Activated CD8-positive, alpha-beta memory T cell treated with anti-CD3 and anti-CD28 coated beads, Interleukin-2, amount 50 U/mL, for 4 hours (primary cell): ENCODE results near the gene SLC27A5.
"Not testable (repeated sequence)": the region's sequence is repeated elsewhere in the genome, so short reads cannot be mapped to it uniquely, and the experiment has no call there.

Experiments
- DNase-seq: peaks from one replicate; pipeline ENCODE4 v3.0.0-alpha.2; 2020

The SLC27A5 gene

DNA sequence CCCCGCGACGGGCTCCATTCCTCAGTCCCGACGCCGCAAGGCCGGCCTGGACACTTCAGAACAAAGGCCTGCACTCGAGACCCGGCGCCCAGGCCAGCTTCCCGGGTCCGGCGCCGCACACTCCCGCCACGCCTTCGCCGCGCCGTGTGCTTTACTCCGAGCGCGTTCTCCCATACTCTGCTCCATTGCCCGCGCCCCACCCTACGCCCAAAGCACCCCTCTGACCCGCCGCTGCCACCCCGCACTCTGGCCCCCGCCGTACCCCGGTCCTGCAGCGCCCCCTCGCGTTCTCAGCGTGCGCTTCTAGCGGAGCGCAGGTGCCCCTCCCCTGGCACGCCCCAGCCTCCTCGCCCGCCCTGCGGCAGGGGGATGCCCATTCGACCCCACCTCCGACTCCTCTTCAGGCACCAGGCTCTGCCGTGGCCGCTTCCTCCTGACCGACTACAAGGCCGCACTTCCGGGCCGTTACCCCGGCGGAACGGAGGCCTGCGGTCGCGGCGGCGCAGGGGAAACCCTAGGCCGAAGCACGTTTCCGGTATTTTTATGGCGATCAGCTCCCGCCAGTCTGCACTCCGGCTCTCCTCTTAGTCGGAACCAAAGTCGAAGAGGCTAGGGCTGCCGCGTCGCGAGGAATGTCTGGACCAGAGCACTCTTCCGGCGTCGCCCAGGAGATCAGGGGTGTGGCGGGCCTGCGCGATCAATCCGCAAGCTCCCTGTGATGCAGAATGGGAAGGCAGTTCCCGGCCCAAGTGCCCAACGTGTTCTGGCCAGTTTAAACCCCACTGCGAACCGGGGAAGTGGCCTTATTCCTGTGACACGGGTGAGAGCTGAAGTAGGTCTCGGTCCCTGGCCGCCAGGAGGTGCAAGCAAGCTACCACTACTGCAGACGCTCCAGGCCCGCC lies 7.8 kb upstream of the SLC27A5 start, which contains the start of gene ZBTB45:
ZBTB45 (minus strand) TSS at position 456 of the 902 bp plus-strand sequence. CDS start 2,137 bp downstream, outside the sequence.
- DNase-seq = peak; percentile 86

GRCh38 chr19:58519087-58519354 lies 7.2 kb upstream of the SLC27A5 start:
- DNase-seq = peak; percentile 45

DNA sequence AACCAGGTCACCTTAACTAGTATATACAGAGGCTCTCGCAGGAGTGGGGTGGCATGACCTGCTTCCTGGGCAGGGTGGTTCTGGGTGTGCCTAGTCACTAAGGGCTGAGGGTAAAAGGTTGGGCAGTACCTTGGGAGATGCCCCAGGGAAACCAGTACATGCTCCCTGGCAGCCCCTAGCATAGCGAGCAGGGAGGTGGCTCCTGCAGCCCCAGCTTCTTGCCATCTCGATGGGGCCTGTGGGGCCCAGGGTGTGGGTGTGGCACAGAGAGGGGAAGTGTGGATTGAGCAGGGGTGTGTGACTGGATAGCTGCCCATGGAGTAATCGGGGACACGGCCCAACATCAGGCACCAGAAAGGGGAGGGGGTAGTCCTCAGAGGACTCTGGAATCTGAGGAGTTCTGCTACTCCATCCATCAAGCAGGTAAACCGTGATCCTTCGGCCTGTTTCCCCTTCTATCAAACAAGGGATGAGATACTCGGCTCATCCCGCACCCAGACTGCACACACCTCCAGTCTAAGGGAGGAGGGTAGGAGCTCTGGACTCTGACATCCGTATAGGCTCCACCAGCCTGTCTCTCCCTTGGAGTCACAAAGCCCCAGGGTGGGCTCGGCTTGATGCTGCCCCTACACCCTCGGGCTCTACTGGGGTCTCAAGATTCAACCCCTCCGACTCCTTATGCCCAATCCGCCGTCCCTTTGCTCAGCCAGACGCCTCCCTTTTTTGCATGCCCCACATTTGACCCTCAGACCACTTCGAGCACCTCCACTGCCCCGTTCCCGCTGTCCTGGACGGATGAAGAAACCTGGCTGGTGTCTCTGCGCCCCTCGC lies 6.7 kb upstream of the SLC27A5 start:
- no peak for DNase-seq

DNA sequence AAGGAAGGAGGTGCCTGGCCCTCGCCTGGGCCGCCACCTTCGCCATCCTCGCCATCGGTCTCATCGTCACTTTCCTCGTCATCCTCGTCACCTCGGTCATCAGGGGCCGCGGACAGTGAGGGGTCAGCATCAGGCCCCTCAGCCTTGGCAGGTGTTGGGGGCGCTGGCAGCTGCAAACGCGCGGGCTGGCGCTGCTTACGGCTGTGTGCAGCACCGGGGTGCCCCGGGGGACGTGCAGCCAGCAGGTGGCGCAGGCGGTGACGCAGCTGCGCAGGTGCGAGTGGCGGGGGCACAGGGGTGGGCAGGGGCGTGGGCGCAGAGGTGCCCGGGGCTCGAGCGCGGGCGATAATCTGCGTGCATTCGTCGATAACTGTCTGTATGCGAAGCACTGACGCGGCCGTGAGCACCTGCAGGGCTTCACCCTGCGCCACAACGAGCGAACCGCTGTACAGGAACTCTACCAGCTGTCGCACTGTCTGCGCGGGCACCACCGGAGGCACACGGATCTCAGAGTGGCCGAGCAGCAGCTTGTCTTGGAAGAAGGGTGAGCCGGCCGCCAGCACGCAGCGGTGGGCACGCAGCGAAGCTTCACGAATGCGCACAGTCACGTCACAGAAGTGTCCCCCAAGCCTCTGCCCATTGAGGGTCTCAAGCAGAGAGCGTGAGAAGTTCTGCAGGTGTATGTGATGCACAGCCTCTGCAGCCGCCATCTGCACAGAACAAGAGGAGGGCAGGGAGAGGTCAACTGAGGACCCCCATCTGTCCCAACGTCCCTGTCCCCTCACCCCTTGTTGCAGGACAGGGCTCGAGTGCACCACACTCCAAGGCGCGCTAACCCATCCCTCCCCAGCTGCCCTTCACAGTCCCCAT lies 5.4 kb upstream of the SLC27A5 start:
- DNase-seq = no peak

DNA sequence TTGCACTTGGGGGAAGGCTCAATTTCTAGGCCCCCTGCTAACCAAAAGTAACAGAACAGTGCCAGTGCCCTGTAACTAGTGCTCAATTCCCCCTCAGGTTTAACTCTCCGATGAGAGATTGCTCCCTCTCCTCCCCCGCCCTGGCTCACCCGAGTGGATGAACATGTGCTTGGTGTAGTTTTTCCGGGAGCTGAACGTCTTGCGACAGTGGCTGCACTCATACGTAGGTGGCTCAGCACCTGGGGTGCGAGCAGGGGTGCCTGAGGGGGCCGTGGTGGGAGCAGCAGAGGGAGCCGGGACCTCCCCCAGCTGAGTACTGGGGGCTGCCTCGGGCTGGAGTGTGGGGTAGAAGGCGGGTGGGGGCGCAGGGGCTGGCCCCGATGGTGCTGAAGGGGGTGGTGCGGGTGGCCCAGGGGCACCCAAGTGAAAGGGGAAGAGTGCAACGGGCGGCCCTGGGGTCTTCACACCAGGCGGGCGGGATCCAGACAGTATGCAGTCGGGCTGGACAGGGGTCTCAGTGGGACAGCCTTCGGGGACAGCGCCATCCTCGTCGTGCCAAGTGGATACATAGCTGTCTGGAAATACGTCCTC lies 4.5 kb upstream of the SLC27A5 start:
- DNase-seq = no peak

- DNase-seq = no peak
Measured at GRCh38 chr19:58515259-58515658, 3.5 kb upstream of the SLC27A5 start.

GRCh38 chr19:58514564-58515022 lies 2.8 kb upstream of the SLC27A5 start:
- no peak for DNase-seq

DNA sequence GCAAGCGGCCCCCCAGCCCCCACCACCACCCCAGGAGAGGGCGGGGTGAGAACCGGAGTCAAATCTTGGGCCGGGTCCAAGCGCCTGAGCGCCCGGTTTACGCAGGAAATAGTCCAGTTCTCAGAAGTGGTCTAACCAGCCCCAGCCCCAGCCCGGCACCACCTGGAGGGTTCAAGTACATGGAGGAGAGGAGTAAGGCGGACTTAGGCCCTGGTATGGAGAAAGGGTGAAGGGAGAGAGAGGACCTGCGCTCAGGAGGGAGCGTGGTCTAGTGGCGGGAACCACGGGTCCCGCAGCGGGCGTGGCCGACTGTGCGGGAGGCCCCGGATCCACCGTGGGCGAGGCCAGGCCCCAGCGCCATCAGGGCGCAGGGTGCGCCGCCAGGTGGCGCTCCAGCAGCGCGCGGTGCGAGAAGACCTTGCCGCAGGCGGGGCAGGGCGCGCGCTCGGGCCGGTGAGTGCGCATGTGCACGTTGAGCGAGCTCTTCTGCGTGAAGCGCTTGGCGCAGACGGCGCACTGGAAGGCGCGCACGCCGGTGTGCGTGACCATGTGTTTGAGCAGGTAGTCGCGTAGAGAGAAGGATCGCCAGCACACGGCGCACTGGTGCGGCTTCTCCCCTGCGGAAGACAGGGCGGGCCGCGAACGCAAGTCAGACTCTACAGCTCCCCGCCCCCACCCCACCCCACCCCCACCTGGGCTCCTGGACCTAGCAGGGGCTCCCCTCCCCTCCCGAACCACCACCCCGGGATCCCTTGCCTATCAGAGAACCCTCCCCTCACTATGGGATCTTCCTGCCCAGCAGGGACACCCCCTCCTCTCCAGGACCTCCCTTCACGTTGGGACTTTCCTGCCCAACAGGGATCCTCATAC lies 2.1 kb upstream of the SLC27A5 start:
- DNase-seq = peak; percentile 95

- DNase-seq = no peak
Measured at GRCh38 chr19:58513213-58513693, 1.5 kb upstream of the SLC27A5 start.

- no peak for DNase-seq
Measured at GRCh38 chr19:58510084-58510862, 1.5 kb downstream of the SLC27A5 start.

DNA sequence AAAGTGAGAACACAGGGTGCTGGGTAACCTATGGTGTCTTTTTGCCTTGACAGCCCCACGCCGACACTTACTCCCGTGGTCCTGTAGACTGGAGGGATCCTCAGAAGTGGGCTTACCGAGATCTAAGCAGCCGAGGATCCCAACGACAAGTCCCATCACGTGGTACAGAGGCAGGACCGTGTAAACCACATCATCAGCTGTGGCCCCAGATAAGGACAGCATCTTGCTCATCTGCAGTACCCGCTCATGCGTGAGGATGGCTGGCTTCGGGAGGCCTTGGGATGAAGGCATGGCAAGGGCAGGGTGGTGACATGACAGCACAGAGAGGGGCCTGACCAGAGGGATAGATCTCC lies 2.1 kb downstream of the SLC27A5 start:
- DNase-seq = no peak

GRCh38 chr19:58507602-58508223 lies 4.1 kb downstream of the SLC27A5 start:
- DNase-seq = not testable (repeated sequence)

- no peak for DNase-seq
Measured at GRCh38 chr19:58500242-58500641, 11.6 kb downstream of the SLC27A5 start.

DNA sequence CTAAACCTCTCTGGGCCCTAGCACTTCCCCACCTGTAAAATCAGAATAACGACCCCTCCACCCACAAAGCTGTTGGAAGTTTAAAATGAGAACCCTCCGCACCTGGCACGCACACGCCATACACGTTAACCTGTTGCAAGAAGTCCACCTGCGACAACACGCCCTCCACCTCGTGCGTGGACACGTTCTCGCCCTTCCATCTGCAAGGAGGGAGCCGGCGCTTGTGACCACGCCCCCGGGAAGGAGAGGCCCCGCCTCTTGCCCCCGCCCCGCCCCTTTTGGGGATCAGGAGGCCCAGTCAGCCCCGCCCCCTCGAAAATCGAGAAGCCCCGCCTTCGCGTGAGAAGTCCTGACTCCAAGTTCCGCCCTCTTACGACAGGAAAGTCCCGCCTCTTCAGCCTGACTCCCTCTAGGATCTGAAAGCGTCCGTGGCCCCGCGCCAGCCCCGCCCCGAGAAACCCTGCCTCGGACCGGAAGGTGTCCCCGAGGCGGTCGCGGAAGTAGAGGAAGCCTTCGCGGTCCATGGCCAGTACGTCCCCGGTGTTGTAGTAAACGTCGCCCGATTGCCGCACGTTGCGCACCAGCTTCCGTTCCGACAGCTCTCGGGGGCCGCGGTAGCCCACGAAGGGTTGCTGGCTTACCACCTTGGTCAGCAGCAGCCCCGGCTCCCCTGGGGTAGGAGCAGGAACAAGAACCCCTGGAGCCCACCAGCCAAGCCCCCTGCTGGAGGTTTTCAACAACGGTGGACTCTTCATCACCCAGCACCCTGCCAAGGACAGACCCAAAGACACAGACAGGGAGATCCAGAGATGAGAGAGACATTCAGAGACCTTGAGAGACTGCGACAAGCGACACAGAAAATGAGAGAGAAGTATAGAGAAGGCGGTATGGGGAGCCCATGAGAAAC lies 12.5 kb downstream of the SLC27A5 start:
- DNase-seq = peak; percentile 95

- DNase-seq = no peak
Measured at GRCh38 chr19:58498316-58499020, 13.3 kb downstream of the SLC27A5 start.

DNA sequence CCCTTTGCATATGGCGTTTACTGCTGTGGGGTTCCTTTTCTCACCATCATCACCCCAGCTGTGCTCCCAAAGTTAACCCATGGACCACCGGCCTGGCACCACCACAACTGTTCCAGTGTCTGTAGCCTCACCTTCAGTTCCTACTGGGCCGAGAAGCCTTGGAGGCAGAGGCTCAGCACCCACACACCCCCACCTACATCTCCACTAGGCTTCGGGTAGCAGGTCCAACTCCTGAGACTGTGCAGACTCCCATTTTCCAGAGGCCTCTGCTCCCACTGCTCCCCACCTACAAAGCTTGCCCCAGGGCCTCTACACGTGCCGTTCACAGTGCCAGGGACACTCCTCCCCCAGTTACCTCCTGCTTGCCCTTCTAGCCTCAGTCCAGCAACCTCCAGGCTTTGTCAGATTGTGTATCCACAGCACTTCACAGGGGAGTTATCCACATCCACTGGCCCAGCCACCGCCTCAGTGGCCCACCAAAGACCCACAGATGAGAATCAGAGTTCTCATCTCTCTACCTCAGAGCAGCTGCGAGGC lies 14.1 kb downstream of the SLC27A5 start:
- no peak for DNase-seq

DNA sequence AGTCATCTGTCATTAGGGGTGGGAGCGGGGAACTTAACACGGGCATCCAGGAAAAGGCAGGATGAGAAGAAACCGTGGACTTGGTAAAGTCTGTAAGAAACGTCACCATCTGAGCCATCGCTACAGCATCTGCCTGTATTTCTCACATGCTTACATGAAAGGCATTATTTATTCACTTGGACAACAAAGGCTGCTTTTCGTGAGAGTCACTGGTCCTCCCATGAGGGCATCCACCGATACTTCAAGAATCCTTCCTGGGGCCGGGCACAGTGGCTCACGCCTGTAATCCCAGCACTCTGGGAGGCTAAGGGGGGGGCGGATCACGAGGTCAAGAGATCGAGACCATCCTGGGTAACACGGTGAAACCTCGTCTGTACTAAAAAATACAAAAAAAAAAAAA lies 19.5 kb downstream of the SLC27A5 start:
- DNase-seq = no peak

DNA sequence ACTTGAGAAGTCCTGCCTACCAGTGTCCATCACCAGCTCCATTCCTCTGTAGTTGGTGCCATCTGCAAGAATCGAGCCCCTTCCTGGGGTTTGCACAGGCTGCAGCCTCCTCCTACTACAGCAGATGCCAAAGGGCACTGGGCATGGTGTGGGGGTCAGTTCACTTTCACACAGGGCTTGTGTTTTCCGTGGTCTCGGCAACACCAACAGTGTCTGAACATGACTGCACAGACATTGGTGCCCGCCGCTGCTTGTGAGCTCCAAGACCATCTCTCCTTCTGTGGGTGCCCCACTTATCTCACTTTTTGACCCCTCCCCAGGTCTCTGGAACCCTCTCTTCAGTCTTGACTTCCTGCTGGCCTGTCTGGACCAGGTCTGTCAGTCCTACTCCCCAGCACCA lies 20.4 kb downstream of the SLC27A5 start:
- DNase-seq = no peak
